GM06990 (cell line): ENCODE data around the gene ATP2A3.

ENCODE experiments used
- DNase-seq: peaks from one replicate; pipeline ENCODE4 v3.0.0-alpha.2; 2011; ENCODE audit not compliant: insufficient read length; ENCODE audit errors: extremely low read depth
- H3K27me3 ChIP-seq: replicated peaks from 2 replicates; pipeline ENCODE4 v1.6.0; 2011; ENCODE audit warnings: low read length; ENCODE audit not compliant: control insufficient read depth, insufficient read depth
- H3K36me3 ChIP-seq: 2 replicates; pipeline ENCODE4 v1.5.1; 2011; ENCODE audit warnings: low read length; ENCODE audit not compliant: control insufficient read depth, insufficient read depth
- H3K4me3 ChIP-seq: replicated peaks from 2 replicates; pipeline ENCODE4 v1.5.1; 2011; ENCODE audit warnings: low read depth, mild to moderate bottlenecking, control low read depth, low read length
- CTCF ChIP-seq: IDR thresholded peaks from 2 replicates; pipeline ENCODE4 v1.5.1; 2011; ENCODE audit warnings: low read length, control low read depth, mild to moderate bottlenecking, inconsistent platforms; ENCODE audit not compliant: insufficient read depth, poor library complexity, severe bottlenecking

Gene ATP2A3

DNA sequence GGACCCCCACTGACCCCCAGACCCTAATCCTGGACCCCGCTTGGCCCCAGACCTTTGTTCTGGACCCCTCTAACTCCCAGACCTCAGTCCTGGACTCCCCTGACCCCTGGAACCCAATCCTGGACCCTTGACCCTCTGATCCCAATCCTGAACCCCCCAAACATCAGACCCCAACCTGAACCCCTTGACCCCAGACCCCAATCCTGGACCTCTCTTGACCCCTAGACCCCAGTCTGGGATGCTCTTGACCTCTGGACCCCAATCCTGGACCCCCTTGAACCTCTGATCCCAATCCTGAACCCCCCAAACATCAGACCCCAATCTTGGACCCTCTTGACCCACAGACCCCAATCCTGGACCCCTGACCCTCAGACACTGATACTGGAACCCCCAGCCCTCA, 34.5 kb downstream of the ATP2A3 start:
- TF ChIP-seq CTCF = no peak
- H3K4me3 ChIP-seq = no peak overlapping the region
- DNase-seq = no peak
- peaks cover 25% of the 10 kb centered on the region for H3K36me3 ChIP-seq
- no peaks in the 10 kb centered on the region for H3K27me3 ChIP-seq

- no peak for TF ChIP-seq CTCF
- Histone ChIP-seq H3K36me3 (peaks cover 25% of the 10 kb centered on the region), H3K27me3 (no peaks in the 10 kb centered on the region), H3K4me3 (no peak overlapping the region)
- DNase-seq = no peak
Observed at GRCh38 chr17:3929181-3929580, 35.1 kb downstream of the ATP2A3 start.

- Histone ChIP-seq H3K4me3 (no peak overlapping the region), H3K36me3 (peaks cover 25% of the 10 kb centered on the region), H3K27me3 (no peaks in the 10 kb centered on the region)
- DNase-seq = no peak
- TF ChIP-seq CTCF = no peak
Observed at GRCh38 chr17:3928406-3928805, 35.8 kb downstream of the ATP2A3 start.

DNA sequence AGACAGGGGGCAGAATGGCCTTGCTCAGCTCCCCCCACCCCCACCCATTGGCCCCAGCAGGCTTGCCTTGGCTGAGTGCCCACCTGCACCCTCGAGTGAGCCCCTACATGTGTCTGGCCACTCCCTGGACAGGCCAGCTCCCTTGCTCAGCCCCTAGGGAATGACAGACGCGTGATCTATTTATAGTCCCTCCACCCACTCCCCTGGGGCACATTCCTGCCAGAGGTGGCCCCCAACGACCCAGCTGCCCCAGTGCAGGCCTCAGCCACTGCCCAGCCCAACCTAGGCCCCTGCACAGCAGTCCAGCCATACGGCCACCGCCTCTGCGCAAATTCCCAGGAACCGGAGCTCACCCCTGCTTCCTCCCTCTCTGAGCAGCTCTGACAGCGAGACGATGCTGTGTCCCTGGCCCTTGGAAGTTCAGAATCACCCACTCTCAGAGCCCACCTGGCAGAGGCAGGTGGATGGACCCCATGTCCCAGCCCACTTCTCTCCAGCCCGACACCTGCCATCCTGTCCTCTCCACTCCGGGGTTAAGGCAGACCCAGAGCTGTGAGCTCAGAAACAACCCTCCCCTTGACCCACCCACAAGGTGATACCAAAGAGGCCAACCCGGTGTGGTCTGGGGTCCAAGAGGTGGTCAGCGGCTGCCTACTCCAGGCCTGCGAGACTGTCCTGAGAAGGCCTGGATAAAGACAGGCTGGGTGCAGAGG, 36.5 kb downstream of the ATP2A3 start:
- Histone ChIP-seq H3K27me3 (no peaks in the 10 kb centered on the region), H3K36me3 (peaks cover 25% of the 10 kb centered on the region), H3K4me3 (no peak overlapping the region)
- TF ChIP-seq CTCF = no peak
- DNase-seq = no peak

GRCh38 chr17:3926860-3927627, 37.2 kb downstream of the ATP2A3 start:
- H3K27me3 ChIP-seq = no peaks in the 10 kb centered on the region
- DNase-seq = no peak
- peaks cover 22% of the 10 kb centered on the region for H3K36me3 ChIP-seq
- H3K4me3 ChIP-seq = no peak overlapping the region
- no peak for TF ChIP-seq CTCF
